ENCODE measurements around the gene TOMM40L.

TOMM40L gene

GRCh38 chr1:161258439-161259344 is 32.8 kb downstream of the TOMM40L start, which contains the start of gene PCP4L1:
Gene PCP4L1, plus strand, starts transcription at chr1:161258745. Its CDS starts 230 bp downstream, at chr1:161258975.
- DNase-seq: peak; percentile 78

- DNase-seq: no peak
Measured at GRCh38 chr1:161259345-161259702, 33.5 kb downstream of the TOMM40L start.

- no peak for DNase-seq
Measured at GRCh38 chr1:161259765-161260164, 33.9 kb downstream of the TOMM40L start.

GRCh38 chr1:161260376-161261260 is 34.8 kb downstream of the TOMM40L start:
- peak; percentile 19 for DNase-seq

GRCh38 chr1:161261261-161262235 is 35.7 kb downstream of the TOMM40L start:
- peak; percentile 15 for DNase-seq

- no peak for DNase-seq
Measured at GRCh38 chr1:161265305-161265704, 39.4 kb downstream of the TOMM40L start.

GRCh38 chr1:161266202-161266601 is 40.3 kb downstream of the TOMM40L start:
- DNase-seq: no peak

- no peak for DNase-seq
Measured at GRCh38 chr1:161266836-161267235, 41.0 kb downstream of the TOMM40L start.

GRCh38 chr1:161267321-161267720 is 41.5 kb downstream of the TOMM40L start:
- no peak for DNase-seq

GRCh38 chr1:161273402-161273801 is 47.5 kb downstream of the TOMM40L start:
- DNase-seq: no peak

- DNase-seq: no peak
Measured at GRCh38 chr1:161274874-161275273, 49.0 kb downstream of the TOMM40L start.

Measured in DMS53 (cell line).